Measurements from ENCODE around the gene CXXC5. TPM values are rescaled to one million over a fixed set of nuclear protein-coding genes. Genes with fewer than 3 reads are reported as not detected.

CXXC5 gene
- total and polyA plus RNA-seq, 2 donors (not counting 1 experiment from before 2014, with no cell fraction given) = 18.6 to 43.9 TPM

DNA sequence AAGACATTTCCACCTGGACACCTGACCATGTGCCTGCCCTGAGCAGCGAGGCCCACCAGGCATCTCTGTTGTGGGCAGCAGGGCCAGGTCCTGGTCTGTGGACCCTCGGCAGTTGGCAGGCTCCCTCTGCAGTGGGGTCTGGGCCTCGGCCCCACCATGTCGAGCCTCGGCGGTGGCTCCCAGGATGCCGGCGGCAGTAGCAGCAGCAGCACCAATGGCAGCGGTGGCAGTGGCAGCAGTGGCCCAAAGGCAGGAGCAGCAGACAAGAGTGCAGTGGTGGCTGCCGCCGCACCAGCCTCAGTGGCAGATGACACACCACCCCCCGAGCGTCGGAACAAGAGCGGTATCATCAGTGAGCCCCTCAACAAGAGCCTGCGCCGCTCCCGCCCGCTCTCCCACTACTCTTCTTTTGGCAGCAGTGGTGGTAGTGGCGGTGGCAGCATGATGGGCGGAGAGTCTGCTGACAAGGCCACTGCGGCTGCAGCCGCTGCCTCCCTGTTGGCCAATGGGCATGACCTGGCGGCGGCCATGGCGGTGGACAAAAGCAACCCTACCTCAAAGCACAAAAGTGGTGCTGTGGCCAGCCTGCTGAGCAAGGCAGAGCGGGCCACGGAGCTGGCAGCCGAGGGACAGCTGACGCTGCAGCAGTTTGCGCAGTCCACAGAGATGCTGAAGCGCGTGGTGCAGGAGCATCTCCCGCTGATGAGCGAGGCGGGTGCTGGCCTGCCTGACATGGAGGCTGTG, 32.4 kb downstream of the CXXC5 start:
- no peak for DNase-seq (ENCODE audit: low read depth in 2 of 2)
- Histone ChIP-seq H3K27ac (ENCODE audit: insufficient read depth, low read length) (no peak overlapping the region), H3K36me3 (ENCODE audit: control insufficient read depth, insufficient read depth, low read length) (peaks cover 2% of the 10 kb centered on the region), H3K27me3 (ENCODE audit: control insufficient read depth, insufficient read depth, low read length) (peaks cover 3% of the 10 kb centered on the region), H3K9me3 (ENCODE audit: control insufficient read depth, insufficient read depth, low read depth, low read length) (no peaks in the 10 kb centered on the region), H3K9ac (ENCODE audit: insufficient read depth, low read length) (no peak overlapping the region), H3K4me2 (ENCODE audit: extremely low read depth, insufficient read depth, low read length) (no peak overlapping the region), H4K20me1 (ENCODE audit: control insufficient read depth, extremely low read depth, insufficient read depth, low read length) (no peaks in the 10 kb centered on the region), H3K4me1 (ENCODE audit: control insufficient read depth, extremely low read depth, insufficient read depth, low read length) (peaks cover 6% of the 10 kb centered on the region), H3K4me3 (replicated peaks in 1 of 4; ENCODE audit: control extremely low read depth in 1 of 4, insufficient read depth in 1 of 4, low read depth in 3 of 4, low read length in 4 of 4) (no peak overlapping the region), H2AFZ (ENCODE audit: low read length) (no peak overlapping the region), H3K79me2 (ENCODE audit: control insufficient read depth, insufficient read depth, low read length) (no peaks in the 10 kb centered on the region)
- TF ChIP-seq, protein P1, sequence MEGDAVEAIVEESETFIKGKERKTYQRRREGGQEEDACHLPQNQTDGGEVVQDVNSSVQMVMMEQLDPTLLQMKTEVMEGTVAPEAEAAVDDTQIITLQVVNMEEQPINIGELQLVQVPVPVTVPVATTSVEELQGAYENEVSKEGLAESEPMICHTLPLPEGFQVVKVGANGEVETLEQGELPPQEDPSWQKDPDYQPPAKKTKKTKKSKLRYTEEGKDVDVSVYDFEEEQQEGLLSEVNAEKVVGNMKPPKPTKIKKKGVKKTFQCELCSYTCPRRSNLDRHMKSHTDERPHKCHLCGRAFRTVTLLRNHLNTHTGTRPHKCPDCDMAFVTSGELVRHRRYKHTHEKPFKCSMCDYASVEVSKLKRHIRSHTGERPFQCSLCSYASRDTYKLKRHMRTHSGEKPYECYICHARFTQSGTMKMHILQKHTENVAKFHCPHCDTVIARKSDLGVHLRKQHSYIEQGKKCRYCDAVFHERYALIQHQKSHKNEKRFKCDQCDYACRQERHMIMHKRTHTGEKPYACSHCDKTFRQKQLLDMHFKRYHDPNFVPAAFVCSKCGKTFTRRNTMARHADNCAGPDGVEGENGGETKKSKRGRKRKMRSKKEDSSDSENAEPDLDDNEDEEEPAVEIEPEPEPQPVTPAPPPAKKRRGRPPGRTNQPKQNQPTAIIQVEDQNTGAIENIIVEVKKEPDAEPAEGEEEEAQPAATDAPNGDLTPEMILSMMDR (conservative IDR thresholded peaks at IDR 0.05 in 1 of 2, IDR thresholded peaks at IDR 0.05 in 1 of 2; ENCODE audit: low read depth in 1 of 2, low read length in 2 of 2) = no peak
- no peak for TF ChIP-seq EZH2 (IDR thresholded peaks at IDR 0.05; ENCODE audit: low read length, missing control alignments)

DNA sequence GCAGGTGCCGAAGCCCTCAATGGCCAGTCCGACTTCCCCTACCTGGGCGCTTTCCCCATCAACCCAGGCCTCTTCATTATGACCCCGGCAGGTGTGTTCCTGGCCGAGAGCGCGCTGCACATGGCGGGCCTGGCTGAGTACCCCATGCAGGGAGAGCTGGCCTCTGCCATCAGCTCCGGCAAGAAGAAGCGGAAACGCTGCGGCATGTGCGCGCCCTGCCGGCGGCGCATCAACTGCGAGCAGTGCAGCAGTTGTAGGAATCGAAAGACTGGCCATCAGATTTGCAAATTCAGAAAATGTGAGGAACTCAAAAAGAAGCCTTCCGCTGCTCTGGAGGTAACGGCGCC, 32.9 kb downstream of the CXXC5 start:
- H3K27ac ChIP-seq (ENCODE audit: insufficient read depth, low read length) = no peak overlapping the region
- no peak overlapping the region for H3K9ac ChIP-seq (ENCODE audit: insufficient read depth, low read length)
- peaks cover 6% of the 10 kb centered on the region for H3K4me1 ChIP-seq (ENCODE audit: control insufficient read depth, extremely low read depth, insufficient read depth, low read length)
- peaks cover 2% of the 10 kb centered on the region for H3K36me3 ChIP-seq (ENCODE audit: control insufficient read depth, insufficient read depth, low read length)
- H3K4me2 ChIP-seq (ENCODE audit: extremely low read depth, insufficient read depth, low read length) = no peak overlapping the region
- DNase-seq (ENCODE audit: low read depth in 2 of 2) = no peak
- TF ChIP-seq EZH2 (IDR thresholded peaks at IDR 0.05; ENCODE audit: low read length, missing control alignments) = no peak
- TF ChIP-seq, protein P1 (conservative IDR thresholded peaks at IDR 0.05 in 1 of 2, IDR thresholded peaks at IDR 0.05 in 1 of 2; ENCODE audit: low read depth in 1 of 2, low read length in 2 of 2) = no peak
- no peak overlapping the region for H2AFZ ChIP-seq (ENCODE audit: low read length)
- no peaks in the 10 kb centered on the region for H4K20me1 ChIP-seq (ENCODE audit: control insufficient read depth, extremely low read depth, insufficient read depth, low read length)
- H3K27me3 ChIP-seq (ENCODE audit: control insufficient read depth, insufficient read depth, low read length) = peaks cover 3% of the 10 kb centered on the region
- no peaks in the 10 kb centered on the region for H3K9me3 ChIP-seq (ENCODE audit: control insufficient read depth, insufficient read depth, low read depth, low read length)
- no peaks in the 10 kb centered on the region for H3K79me2 ChIP-seq (ENCODE audit: control insufficient read depth, insufficient read depth, low read length)
- H3K4me3 ChIP-seq (replicated peaks in 1 of 4; ENCODE audit: control extremely low read depth in 1 of 4, insufficient read depth in 1 of 4, low read depth in 3 of 4, low read length in 4 of 4) = no peak overlapping the region

DNA sequence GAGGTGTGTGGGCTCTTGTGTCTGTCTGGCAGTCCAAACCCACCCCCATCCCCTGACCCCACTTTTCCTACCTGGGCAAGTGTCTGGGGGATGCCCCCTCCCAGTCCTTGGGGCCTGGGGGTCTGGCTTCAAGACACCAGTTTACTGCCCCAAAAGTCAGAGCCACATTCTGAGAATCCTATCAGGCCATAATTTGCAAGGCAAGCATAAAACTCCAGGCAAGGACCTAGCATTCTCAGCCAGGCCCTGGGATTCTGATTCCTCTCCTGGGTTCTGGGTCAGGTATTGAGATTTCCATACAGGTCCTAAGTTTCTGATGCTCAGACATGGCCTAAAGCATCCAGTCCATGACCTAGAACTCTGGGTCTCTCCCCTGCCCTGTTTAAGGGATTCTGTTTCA, 33.3 kb downstream of the CXXC5 start:
- Histone ChIP-seq H3K27me3 (ENCODE audit: control insufficient read depth, insufficient read depth, low read length) (peaks cover 2% of the 10 kb centered on the region), H3K4me2 (ENCODE audit: extremely low read depth, insufficient read depth, low read length) (no peak overlapping the region), H2AFZ (ENCODE audit: low read length) (no peak overlapping the region), H3K4me3 (replicated peaks in 1 of 4; ENCODE audit: control extremely low read depth in 1 of 4, insufficient read depth in 1 of 4, low read depth in 3 of 4, low read length in 4 of 4) (no peak overlapping the region), H3K4me1 (ENCODE audit: control insufficient read depth, extremely low read depth, insufficient read depth, low read length) (peaks cover 6% of the 10 kb centered on the region), H3K9me3 (ENCODE audit: control insufficient read depth, insufficient read depth, low read depth, low read length) (no peaks in the 10 kb centered on the region), H3K79me2 (ENCODE audit: control insufficient read depth, insufficient read depth, low read length) (no peaks in the 10 kb centered on the region), H3K36me3 (ENCODE audit: control insufficient read depth, insufficient read depth, low read length) (peaks cover 2% of the 10 kb centered on the region), H4K20me1 (ENCODE audit: control insufficient read depth, extremely low read depth, insufficient read depth, low read length) (no peaks in the 10 kb centered on the region), H3K27ac (ENCODE audit: insufficient read depth, low read length) (no peak overlapping the region), H3K9ac (ENCODE audit: insufficient read depth, low read length) (no peak overlapping the region)
- DNase-seq (ENCODE audit: low read depth in 2 of 2) = no peak
- TF ChIP-seq EZH2 (IDR thresholded peaks at IDR 0.05; ENCODE audit: low read length, missing control alignments) = no peak
- TF ChIP-seq, protein P1 (conservative IDR thresholded peaks at IDR 0.05 in 1 of 2, IDR thresholded peaks at IDR 0.05 in 1 of 2; ENCODE audit: low read depth in 1 of 2, low read length in 2 of 2) = no peak
